Stimulated activated CD4-positive, alpha-beta T cell treated with anti-CD3 and anti-CD28 coated beads, Interleukin-12 subunit alpha, Interleukin-12 subunit beta, amount 100 ng/mL, for 4 hours (primary cell): Measurements from ENCODE around the gene CARMIL3.
"Not testable (repeated sequence)": the region's sequence is repeated elsewhere in the genome, so short reads cannot be mapped to it uniquely, and the experiment has no call there.

ENCODE experiments used
- DNase-seq: peaks from one replicate; pipeline ENCODE4 v3.0.0-alpha.2; 2020

CARMIL3 gene

GRCh38 chr14:24037658-24038037 lies 14.2 kb upstream of the CARMIL3 start:
- no peak for DNase-seq

DNA sequence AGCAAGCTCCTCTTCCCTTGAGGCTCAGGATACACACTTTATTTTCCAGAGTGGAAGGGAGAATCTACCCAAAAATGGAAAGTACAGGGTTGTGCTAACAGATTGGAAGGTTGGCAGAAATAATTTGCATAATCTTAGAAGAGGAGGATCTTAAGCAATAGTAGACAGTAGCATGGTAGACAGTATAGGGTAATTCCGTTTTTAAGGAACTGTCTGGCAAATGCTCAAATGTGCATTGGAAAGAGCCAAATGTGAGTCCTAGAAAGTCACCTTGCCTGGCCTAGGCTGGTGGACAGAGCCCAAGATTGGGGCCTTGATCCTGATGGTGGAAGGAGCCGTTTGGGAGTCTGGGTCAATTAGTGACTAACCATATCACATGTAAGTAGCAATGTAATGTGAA lies 13.1 kb upstream of the CARMIL3 start:
- DNase-seq, result no peak

DNA sequence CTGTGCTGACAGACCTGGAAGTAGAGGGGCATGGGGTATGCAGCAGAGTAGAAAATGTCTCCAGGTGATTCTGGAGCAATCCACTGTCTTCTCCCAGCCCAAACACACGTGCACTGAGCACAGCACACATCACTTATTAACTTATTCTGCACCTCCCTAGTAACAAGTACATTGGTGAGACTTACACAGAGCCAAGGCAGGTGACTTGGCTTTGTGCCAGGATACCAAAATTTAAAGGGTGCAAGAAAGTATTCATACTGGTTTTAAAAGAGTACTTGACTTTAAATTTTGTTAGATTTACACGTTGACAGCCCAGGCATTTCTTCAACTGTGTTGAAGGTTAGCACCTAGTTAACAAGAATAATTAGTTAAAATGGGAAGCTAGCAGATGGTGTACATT lies 11.1 kb upstream of the CARMIL3 start:
- no peak for DNase-seq

DNA sequence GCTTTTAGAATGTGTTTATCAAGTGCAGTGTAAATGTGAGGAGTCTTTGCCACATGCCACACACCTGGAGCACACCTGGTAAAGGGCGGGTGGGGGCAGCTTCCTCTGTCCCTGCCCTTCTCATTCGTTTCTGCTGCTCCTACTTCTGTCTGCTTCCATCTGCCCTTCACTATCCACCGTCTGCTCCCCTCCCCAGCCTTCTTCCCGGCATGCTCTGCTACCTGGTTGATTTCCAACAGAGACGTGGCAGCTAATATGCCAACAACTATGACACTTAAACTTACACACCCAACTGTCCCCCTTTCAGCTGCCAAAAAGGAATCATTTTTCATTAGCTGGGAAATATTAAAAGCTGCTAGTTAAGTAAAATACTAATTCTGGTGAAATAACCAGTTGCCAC lies 9.1 kb upstream of the CARMIL3 start:
- DNase-seq, result no peak

GRCh38 chr14:24049002-24049401 lies 2.8 kb upstream of the CARMIL3 start:
- not testable (repeated sequence) for DNase-seq

DNA sequence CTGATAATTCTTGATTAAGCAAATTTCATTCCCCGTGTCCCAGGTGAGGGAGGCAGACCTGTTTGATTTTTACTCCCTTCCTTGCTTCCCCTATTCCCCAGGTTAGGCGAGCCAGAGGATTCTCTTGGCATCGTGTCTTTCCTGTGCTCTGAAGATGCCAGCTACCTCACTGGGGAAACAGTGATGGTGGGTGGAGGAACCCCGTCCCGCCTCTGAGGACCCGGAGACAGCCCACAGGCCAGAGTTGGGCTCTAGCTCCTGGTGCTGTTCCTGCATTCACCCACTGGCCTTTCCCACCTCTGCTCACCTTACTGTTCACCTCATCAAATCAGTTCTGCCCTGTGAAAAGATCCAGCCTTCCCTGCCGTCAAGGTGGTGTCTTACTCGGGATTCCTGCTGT lies 1.1 kb upstream of the CARMIL3 start:
- DNase-seq, result not testable (repeated sequence)

GRCh38 chr14:24051176-24051788 lies 527 bp upstream of the CARMIL3 start:
- DNase-seq, result no peak

- peak; percentile 51 for DNase-seq
These were observed 1.1 kb downstream of the CARMIL3 start for GRCh38 chr14:24052656-24053547.

- no peak for DNase-seq
These were observed 1.9 kb downstream of the CARMIL3 start for GRCh38 chr14:24053548-24054323.

DNA sequence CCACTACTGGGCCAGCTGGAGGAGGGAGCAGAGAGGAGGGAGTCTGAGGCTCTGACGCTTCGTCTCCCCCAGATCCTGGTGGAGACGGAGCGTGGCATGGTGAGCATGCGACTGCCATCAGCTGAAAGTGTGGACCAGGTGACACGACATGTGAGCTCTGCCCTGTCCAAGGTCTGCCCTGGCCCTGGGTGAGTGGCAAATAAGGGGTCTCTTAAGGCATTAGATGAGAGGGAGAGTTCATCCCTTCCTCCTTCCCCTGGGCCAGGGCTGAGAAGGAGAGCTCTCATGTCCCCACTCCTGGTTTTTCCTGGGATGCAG lies 2.5 kb downstream of the CARMIL3 start:
- DNase-seq, result no peak

- DNase-seq, result no peak
These were observed 2.8 kb downstream of the CARMIL3 start for GRCh38 chr14:24054646-24055045.

- DNase-seq, result no peak
These were observed 4.4 kb downstream of the CARMIL3 start for GRCh38 chr14:24055971-24056799.

DNA sequence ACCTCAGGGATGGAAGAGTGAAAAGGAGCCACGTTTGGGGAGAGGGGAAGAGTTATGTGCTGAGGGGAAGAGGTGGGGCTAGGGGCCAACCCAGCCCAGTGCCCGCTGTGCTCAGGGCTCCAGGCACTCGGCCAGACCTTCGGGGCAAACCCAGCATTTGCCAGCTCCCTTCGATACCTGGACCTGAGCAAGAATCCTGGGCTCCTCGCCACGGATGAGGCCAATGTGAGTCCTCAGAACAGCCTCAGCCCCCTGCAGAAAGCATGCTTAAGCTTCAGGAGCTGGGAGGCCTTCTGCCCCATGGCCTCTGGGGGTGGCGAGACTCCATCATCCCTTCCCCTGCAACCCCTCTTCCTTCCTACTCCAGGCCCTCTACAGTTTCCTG lies 5.0 kb downstream of the CARMIL3 start:
- no peak for DNase-seq

GRCh38 chr14:24057271-24057670 lies 5.5 kb downstream of the CARMIL3 start:
- no peak for DNase-seq

GRCh38 chr14:24057867-24058259 lies 6.1 kb downstream of the CARMIL3 start:
- DNase-seq, result no peak

DNA sequence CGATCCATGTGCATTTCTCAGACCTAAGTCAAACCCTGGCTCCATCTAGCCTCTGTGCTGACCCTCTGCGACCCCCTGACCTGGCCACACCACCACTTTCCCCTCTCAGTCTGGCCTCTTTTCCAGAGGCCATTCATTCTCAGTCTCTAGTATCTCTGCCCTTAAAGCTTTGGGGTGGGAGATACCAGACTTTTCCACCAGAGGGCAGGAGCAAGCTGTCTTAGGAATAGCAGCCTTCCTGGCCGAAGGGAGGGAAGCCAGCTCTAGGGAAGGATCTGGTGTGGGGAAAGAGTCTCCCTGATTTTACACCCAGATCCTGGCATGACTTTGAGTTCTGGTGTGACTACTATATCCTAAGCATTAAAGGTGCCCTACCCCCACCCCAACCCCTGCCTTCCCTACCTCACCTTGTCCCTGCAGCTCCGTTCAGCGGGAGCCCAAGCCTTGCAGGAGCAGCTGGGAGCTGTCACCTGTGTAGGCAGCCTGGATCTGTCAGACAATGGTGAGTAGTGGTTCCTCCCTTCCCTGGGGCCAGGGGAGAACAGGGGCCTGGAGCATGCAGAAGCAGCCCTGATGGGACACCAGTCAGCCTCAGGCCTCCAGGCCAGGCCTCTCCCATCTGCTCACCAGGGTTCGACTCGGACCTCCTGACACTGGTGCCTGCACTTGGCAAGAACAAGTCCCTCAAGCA lies 6.6 kb downstream of the CARMIL3 start:
- DNase-seq, result no peak

DNA sequence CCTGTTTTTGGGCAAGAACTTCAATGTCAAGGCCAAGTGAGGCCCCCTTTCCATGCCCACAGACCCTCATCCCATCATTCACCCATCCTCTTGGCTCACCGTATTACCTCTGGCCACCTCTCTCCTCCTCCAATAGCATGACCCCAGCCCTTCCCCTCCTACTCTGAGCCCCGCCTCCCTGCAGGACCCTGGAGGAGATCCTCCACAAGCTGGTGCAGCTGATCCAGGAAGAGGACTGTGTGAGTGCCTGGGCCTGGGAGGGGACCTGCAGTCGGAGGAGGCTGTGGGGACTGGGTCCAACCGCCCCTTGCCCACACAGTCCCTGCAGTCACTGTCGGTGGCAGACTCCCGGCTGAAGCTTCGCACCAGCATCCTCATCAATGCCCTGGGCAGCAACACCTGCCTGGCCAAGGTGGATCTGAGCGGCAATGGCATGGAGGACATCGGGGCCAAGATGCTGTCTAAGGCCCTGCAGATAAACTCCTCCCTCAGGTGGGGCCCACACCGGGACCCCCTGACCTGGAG lies 7.2 kb downstream of the CARMIL3 start:
- DNase-seq, result no peak

DNA sequence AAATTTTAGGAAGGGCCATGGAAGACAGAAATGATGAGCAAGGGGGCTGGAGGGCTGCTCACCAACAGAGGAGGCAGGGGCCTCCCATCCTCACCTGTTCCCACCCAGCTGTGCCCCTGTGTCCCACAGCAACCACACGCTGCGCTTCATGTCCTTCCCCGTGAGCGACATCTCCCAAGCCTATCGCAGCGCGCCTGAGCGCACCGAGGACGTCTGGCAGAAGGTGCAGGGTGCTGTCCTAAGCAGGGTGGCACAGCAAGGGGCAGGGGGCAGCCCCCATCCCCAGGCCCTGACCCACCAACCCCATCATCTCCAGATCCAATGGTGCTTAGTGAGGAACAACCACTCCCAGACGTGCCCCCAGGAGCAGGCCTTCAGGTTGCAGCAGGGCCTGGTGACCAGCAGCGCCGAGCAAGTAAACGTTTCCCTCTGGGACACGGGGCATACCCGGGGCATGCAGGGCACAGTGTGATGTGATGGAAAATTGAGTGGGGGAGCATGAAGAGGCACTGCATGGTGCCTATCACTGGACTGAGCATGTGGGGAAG lies 8.1 kb downstream of the CARMIL3 start:
- DNase-seq, result no peak

DNA sequence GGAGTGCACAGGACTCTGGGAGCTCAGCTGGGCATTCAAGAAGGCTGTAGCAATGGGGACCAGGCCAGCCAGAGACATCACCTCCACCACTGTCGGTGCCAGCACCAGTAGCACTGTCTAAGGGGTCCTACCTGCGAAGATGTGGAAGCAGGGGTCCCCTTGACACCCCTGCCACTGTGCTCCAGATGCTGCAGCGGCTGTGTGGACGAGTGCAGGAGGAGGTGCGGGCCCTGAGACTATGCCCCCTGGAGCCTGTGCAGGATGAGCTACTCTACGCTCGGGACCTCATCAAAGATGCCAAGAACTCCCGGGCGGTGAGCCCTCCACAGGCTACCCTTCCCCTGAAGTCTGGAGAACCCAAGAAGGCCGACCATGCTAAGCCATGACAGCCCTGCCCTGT lies 8.6 kb downstream of the CARMIL3 start:
- no peak for DNase-seq

GRCh38 chr14:24060984-24061913 lies 9.4 kb downstream of the CARMIL3 start:
- no peak for DNase-seq
